Measurements from ENCODE around the gene FMN2.
"Not testable (repeated sequence)": the region's sequence is repeated elsewhere in the genome, so short reads cannot be mapped to it uniquely, and the experiment has no call there.

The FMN2 gene

DNA sequence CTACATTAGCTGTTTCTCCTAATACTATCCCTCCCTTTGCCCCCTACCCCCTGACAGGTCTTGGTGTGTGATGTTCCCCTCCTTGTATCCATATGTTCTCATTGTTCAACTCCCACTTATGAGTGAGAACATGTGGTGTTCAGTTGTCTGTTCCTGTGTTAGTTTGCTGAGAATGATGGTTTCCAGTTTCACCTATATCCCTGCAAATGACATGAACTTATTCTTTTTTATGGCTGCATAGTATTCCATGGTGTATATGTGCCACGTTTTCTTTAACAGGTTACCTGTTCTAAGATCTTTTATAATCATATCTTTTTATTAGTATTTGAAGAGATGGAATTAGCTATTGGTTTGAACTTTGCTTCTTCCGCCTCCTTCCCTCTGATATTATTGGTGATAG, 172.8 kb downstream of the FMN2 start:
- DNase-seq, result not testable (repeated sequence)

DNA sequence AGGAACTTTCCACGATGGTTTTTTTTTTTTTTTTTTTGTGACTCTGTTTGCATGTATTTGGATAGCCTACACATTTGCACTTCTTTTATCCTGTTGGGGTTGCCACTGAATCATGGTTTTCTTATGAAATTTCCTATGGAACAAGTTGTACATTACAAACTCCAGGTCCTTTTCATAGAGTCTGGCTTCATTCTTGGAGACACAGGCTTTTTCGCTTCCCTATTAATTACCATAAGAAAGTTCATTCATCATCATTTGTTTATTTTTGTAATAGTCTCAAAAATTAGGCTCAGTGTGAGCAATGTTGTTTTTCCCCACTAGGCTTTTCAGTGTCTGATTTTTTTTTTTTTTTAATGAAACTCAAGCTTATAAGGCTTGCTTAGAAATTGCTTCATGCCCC, 179.4 kb downstream of the FMN2 start:
- DNase-seq, result no peak

DNA sequence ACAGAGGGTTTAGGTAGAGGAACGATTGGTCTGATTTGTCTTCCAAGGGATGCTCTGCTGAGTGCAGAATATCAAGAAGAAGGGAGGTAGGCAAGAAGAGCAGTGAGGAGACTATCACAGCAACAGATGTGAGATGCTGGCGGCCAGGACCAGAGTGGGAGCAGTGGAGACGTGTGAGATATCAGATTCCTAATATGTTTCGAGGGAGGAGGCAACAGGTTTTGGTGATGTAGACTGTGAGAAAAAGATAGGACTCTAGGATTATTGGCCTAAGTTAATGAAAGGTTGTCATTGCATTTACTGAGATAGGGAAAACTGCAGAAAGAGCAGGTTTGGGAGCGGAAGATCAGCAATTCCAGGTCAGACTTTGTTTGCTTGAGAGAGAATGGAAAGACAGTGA, 182.9 kb downstream of the FMN2 start:
- no peak for DNase-seq

DNA sequence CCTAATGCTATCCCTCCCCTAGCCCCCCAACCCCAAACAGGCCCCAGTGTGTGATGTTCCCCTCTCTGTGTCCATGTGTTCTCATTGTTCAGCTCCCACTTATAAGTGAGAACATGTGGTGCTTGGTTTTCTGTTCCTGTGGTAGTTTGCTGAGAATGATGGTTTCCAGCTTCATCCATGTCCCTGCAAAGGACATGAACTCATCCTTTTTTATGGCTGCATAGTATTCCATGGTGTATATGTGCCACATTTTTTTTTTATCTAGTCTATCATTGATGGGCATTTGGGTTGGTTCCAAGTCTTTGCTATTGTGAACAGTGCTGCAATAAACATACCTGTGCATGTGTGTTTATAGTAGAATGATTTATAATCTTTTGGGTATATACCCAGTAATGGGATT, 183.5 kb downstream of the FMN2 start:
- not testable (repeated sequence) for DNase-seq

DNA sequence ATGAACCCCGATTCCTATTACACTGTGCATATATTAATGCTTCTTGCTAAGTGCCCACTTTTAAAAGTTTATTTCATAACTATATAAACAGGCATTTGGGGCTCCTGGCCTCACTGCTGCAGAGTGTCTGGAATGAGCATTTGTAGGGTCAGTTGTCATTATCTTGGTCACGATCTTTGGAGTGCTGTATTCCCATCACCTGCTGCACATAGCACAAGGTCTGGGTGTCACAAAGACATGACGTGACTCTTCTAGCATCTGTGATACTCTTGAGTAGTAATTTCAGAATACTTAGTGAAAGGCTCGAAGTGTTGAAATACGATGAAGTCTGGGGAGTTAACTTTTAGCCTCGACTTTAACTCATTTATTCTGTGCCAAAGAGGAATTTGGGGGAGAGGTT, 186.4 kb downstream of the FMN2 start:
- no peak for DNase-seq

DNA sequence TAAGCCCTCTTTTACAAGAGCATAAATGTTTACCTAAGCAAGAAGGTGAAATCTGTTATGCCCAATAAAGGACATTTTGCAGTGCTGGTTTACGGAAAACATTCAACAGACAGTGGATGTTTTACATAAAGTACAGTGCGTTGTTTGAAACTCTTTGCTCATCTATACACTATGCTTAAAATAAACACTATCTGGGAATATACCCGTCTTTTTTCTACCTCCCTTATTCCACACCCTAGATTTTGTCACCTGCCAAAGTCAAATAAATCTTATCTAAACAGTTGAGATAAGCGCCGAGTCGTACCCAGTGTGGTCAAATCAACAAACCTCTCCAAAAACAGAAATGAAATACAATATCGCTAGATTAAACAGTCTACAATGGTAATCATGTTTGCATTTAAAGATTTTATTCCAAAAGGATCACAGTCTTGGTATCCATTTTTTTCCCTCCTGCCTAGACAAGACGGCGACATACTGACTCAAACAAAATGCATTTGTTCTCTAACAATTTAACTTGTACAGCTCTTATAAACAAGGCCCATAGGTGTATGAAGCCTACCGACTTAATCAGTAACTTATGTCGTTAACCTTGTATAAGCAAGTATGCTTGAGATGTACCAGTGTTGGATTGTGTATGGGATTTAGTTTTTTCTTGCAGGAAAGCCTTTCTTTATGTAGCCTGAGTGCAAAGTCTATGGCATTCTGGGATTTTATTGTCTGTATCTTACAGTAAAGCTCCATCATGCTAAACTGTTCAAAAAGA, 189.1 kb downstream of the FMN2 start:
- DNase-seq, result no peak

DNA sequence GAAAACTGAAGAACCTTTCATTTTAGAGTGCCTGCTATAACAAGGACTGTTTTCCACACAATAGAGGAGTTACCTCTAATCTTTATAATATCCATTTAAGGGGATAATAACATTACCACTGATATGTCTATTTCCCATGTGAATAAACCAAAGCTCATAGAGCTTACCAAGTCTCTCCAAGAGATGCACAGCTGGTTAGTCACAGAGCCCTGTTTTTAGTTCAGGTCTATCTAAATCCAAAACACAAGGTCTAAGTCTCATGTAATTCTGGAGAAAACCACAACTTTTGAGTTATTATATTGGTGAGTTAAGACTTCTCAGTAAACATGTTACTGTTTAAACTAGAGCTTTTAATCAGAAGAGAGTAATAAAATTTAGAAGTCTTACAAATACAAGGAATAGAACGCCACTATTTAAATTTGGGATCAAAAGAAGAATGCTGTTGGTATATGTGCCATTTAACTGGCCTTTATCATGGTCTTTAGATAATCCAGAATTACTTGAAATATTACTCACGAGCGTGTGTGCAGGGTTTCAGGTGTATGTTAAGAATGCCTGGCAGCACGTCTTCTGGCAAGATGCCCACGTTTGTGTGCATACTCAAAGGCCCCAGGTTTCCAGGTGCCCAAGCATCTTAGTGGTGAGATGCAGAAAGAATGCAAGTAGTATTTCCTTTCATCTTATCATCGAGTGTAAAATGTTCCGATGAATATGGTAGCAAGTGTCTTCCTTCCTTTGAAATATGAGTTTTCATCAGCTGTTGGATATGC, 190.6 kb downstream of the FMN2 start:
- no peak for DNase-seq

DNA sequence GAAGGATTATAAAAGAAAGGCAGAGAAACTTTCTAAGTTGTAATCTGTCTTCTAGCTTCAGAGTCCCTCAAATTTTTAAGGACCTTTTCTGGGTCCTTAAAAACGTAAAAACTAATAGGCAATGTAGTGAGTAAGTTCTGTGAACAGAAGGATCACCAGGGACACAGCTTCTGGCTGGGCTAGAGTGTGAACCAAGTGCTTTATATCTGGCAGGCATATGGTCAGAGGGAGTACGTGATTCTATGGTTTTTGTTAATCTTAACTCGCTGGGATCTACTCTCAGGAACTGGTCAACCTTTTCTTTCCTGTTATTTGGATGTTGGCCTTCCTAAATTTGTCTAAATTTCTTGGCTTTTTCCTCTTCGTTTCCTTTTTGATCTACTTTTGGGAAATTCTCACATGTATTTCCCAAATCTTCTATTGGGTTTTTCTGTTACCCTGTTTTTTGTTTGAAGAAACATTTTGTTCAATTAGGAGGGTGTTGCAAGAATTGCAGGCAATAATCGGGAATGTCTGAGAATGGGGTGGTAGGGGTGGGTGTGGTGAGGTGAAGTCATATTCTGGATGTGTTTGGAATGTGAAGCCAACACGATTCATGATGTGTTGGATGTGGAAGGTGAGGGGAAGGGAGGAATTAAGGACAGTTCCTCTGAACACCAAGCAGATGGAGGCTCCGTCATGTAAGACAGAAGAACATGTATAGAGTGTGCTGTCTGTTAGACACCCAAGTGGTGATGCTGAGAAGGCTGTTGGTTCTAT, 193.2 kb downstream of the FMN2 start:
- no peak for DNase-seq

DNA sequence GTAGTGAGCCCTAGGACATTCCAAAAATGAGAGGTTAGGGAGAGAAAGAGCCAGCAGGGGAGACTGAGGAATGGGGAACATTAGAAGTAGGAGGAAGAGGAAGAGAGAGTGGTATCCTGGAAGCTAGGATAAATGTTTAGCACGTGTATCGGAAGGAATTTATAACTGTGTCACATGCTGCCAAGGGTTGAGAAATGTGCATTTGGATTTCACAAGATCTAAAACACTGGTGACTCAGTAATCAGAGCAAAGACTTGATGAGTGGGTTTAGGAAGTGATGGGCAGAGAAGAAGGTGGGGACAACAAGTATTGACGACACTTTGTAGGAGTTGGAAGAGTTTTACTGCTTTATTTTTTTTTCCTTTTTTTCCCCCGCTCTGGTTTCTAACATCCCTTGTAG, 193.9 kb downstream of the FMN2 start:
- DNase-seq, result no peak

DNA sequence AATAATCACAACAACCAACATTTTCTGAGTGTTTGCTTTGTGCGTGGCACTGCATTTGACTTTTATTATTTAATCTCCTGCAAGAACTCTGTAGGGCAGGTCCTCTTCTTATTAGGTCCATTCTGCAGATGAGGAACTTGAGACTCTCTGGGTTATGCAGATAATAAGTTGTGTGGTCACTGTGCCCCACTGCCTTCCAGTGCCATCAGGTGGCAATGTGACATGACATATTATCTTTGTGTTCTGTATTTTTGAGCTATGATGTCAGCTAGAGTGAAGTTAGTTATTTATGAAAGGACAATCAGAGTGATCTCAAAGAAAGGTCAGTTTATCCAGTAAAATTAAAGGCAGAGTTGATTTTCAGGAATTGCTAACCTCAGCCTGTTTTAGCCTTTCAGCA, 196.0 kb downstream of the FMN2 start:
- DNase-seq, result no peak

DNA sequence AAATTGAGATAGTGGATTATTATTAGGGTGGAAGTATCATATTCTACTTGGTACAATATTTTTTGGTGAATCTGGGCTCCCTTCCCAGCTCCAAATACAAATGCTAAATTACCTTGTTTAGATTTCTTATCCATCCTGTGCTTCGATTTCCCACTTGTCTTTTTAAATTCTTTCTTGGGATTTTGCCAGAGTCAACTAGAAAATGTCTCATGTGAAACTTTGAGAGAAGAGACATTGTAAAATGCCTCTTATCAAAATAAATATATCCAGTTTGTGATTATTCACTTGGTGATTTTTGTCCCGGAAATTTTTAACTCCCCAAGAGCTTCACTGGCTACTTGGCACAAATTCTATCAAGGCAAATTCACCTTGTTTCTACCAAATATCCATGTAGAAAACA, 202.0 kb downstream of the FMN2 start:
- DNase-seq, result no peak

DNA sequence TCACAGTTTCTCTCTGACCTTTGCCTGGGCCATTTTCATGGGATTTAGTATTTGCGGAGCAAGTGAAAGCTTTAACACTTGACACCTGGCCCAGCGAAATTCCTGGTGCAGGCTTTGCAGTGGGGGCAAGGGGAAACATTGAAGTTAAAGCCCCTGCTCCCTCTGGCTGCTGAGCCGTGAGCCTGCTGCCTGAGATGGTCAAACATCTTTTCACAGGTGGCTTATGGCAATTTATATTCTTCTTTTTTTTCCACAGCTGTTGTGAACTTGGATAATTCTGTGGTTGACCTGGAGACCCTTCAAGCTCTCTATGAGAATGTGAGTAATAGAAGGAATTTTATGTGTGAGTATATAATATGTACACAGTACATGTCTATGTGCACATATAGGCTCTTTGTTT, 202.9 kb downstream of the FMN2 start:
- no peak for DNase-seq

DNA sequence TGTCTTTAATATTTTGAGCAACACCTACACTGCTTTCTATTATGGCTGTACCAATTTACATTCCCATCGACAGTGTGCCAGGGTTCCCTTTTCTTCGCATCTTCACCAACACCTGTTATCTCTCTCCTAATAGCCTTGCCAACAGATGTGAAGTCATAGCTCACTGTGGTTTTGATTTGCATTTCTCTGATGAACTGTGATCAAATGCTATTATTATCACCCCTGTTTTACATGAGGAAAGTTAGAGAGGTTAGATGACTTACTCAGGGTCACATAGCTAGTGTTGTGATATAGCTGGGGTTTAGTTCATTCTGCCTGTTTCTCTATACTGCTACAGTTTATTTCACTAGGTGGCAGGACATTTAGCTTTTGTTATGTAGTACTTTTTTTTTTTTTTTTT, 204.1 kb downstream of the FMN2 start:
- DNase-seq, result no peak

DNA sequence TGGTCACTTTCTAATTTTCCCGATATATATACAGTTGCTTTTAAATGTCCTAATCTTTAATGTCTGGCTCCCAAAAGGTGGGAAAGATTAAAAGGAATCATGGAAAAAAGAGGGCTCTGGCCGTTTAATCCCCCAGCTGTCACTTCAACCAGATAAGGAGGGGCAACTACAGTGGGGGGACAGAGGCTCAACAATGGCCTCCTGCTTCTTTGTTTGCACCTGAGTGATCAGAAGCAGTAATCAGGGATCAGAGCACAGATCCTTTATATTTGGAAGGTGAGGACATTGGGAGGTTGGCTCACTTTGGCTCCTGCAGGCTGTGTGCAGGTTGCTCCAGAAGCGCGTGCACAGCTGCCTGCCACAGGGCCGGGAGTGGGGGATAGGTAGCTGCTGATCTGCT, 212.8 kb downstream of the FMN2 start:
- DNase-seq, result no peak

DNA sequence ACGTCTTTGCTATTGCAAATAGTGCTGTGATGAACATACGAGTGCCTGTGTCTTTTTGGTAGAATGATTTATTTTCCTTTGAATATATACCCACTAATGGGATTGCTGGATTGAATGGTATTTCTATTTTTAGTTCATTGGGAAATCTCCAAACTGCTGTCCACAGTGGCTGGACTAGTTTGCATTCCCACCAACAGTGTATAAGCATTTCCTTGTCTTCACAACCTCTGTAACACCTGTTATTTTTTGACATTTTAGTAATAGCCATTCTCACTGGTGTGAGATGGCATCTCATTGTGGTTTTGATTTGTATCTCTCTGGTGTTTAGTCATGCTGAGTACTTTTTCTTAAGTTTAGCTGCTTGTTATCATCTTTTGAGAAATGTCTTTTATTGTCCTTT, 215.0 kb downstream of the FMN2 start:
- DNase-seq, result no peak

DNA sequence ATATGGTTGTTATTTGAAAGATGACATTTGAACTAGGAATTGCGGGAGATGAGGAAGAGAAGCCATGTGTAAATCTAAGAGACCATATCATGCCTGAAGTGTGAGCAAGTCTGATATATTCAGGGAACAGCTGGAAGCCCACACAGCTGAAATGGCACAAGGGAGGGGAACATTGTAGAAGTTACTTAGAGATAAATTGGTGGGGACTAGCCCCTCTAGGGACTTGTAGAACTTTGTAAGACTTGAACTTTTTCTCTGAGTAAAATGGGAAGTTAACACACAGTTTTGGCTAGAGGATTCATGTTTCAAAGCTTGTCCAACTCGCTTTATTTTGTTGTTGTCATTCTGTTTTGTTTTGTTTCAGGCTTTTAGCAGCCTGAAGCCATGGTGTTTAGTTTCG, 216.4 kb downstream of the FMN2 start:
- no peak for DNase-seq

DNA sequence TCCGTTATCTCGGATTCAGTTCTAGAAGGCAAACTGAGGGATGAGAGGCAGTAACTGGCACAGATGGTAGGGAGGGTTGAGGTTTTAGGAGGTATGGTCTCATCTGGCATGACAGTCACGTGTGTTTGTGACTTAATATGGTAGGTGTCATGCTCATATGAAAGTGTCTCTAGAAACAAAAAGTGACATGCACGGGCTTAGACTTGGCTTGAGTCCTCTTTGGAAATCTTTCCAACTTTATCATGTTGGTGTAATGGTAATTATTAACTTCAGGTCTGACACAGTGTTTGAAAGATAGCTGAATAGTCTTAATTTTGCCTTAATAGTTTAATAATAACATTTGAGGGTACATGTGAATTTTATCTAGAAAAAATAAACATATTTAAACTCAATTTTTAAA, 218.1 kb downstream of the FMN2 start:
- DNase-seq, result no peak

DNA sequence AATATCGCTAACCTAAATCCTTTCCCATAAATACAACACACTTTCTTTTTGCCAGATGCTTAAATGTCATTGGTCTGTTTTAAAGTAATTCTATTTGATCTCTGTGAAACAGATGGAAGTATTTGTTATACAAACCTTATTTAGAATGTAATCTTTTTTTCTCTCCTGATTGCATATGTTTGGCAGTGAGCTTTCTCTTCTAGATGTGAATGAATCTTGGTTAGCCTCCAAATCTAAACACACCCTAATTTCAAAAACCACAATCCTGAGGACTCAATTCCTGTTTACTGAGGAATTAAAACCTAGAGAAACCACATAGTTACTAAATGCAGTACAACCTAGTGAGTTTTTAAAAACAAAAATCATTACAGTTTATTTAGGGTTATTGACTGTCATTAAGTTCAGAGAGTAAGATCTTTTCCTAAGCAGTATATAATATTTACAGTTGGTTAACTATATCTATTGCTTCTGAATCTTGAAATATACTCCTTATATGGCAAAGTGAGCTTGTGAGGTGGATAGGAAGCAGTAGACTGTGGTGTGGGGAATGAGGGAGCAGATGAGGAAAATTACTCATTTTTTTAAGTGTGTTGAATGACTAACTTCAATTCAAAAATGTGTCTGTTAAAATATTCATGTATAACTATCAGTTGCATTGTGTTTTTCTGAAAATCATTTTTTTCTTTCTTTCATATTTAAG, 218.7 kb downstream of the FMN2 start:
- no peak for DNase-seq

DNA sequence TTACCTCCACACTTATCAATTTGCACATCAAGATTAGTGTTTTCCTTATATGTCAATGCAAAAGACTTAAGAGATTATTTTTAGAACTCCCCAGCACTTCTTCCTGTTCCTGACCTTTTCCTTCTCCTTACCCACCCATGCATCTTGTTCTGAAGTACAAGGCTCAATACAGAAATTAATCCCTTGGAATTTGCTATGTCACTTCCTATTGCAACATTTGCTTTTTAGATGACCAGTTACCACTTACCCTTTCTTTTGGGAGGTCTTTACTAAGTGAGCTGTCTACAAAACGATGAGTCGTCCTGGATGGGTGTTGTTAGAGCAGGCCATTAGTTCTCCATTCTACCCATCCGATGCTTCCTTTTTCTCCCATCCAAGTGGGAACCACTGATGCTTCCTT, 221.2 kb downstream of the FMN2 start:
- DNase-seq, result no peak

DNA sequence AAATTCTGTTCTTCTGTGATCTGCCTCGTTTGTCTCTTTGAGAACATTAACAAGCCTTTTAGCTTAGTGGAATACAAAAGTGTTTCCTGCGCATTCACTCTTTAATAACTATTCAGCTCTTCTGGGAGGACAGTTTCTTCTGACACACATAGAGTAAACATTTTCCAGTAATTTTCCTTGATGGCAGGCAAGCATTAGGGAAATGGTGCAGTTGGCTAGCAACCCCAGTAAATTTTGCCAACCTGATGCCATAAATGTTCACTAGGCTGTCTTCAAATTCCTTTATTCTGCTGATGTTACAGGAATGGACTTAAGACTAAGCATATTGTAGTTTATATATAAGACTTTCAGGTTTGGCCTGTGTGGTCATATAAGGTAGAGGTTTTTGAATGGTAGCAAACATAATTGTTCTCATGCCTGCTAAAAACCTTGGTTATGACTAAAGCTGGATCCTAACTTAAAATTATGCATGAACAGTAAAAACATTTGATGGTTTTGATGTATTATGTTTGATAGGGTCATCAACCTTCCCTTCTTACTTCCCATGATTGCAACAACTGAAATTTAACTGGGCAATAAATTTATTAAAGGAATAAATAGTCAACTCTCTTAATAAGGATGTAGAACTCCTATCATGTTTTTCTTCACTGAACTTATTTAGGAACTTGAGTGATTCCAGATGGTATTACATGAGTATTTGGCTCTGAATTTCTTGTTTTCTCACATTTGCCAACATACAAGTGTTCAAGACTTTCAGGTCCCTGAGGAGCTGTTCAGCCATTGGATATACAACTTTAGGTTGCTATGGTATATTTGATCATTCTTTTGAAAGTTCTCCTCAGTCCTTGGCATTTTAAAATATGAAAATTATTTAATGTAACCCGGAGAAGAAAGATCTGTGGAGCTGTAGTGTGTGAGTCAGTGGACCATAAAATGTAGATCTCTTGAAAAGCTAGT, 223.4 kb downstream of the FMN2 start:
- DNase-seq, result no peak

DNA sequence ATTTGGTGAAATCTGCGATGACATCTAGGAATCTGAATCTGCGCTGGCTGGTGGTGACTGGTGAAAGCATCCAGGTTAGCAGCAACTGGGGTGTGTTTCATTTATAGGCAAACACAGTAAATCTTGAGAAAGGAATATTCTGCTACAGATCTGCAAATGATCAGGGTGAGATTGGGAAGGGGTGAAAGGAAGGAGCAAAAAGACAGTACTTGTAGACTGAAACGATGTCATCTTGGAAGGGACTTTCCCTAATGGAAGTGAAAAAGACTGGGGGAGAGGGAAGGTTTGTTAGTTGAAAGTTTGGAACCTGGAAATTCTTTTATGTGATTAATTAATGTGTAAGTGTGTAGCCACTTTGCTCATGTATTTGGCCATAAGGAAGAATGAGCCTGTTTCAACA, 228.3 kb downstream of the FMN2 start:
- DNase-seq, result no peak

DNA sequence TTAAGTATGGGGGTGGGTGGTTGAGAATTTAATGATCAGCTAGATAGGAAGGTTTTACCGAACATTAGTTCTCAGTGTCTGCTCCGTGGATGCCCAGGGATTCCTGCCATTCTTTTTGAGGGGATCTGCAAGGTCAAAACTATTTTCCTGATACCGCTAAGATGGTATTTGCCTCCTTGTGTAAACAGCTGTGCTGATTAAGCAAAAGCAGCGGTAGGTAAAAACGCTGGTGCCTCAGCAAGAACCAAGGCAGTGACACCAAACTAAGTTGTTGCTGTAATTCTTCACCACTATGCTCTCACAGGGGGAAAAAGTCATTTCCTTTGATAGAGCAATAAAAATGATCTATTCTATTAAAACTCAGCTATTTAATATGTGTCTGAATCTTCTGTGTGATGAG, 229.0 kb downstream of the FMN2 start:
- no peak for DNase-seq

Data from activated CD4-positive, alpha-beta T cell treated with anti-CD3 and anti-CD28 coated beads, Interleukin-2, amount 50 U/mL, for 4 hours (primary cell).